HG02763 (cell line): ENCODE data around the gene UBAP1L.
"Not testable (repeated sequence)": the region's sequence is repeated elsewhere in the genome, so short reads cannot be mapped to it uniquely, and the experiment has no call there.

Experiments
- ATAC-seq: cut with Tn5 transposase; IDR thresholded peaks from one replicate; pipeline ENCODE4 v1.9.1; 2021; ENCODE audit warnings: mild to moderate bottlenecking, moderate library complexity; ENCODE audit not compliant: unreplicated experiment

The UBAP1L gene

DNA sequence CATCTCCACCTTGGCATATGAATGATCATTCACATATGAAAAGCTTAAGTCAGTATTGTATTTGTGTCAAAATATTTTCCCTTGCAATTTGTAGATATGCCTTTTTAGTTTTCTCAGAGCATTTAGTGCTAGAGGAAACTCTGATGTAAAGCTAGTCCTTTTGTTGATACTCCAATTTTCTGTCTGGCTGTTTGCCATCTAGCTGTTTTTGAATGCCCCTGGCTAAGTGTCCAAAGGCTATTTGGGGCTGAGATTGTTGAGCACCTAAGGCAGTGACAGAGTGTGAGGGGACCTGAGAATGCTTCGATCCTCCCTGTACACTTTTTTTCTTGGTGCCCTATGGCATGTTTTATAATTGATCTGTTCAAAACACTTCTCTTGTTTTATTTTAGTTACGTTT lies 66.8 kb downstream of the UBAP1L start:
- no peak for ATAC-seq

DNA sequence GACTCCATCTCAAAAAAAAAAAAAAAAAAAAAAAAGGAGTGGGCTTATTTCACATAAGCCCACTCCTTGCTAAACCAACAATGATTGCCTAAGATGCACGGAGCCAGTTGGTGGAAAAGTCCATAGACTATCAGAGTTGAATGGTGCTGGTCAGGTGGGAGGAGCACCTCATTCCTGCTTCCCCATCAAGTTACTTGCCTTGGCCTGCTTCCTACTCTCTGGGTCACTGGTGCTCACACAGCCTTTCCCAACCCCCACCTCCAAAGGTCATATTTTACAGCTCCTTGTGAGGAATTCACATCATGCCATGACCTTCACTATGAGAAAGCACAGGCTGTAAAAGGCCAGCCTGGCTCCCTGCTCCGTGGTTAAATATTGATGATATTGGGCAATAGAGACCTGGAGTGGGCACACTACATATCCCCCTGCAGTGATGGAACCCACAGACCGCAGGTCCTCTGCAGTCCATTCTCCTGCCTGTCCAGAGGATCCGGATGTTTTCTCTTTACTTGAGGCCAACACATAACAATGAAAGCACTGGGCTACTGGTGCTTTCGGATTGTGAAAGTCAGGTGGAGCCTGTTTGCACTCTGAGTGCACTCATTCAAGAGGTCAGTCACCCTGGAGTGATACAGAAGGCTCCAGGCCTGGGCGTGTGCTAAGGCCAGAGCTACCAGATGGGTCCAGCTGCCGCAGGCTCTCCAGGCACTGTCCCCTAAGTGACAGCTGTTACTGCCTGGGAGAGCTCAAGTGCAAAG lies 70.1 kb downstream of the UBAP1L start, which contains the start of gene SLC51B:
SLC51B (plus strand) TSS at position 664 of the 758 bp plus-strand sequence. CDS start 4,618 bp downstream, outside the sequence.
- ATAC-seq: no peak

DNA sequence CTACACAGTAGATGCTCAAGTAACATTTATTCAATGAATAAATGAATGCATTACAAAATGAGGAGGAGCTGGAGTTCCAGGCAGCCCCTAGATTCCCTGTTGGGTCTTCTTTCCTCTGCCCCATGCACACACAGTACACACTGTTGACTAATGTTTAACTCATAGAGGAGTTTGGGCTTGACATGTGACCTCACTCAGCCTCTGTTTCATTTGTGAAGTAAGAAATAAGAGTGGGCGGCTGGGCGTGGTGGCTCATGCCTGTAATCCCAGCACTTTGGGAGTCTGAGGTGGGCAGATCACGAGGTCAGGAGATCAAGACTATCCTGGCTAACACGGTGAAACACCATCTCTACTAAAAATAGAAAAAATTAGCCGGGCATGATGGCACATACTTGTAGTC lies 70.8 kb downstream of the UBAP1L start:
- ATAC-seq: not testable (repeated sequence)

DNA sequence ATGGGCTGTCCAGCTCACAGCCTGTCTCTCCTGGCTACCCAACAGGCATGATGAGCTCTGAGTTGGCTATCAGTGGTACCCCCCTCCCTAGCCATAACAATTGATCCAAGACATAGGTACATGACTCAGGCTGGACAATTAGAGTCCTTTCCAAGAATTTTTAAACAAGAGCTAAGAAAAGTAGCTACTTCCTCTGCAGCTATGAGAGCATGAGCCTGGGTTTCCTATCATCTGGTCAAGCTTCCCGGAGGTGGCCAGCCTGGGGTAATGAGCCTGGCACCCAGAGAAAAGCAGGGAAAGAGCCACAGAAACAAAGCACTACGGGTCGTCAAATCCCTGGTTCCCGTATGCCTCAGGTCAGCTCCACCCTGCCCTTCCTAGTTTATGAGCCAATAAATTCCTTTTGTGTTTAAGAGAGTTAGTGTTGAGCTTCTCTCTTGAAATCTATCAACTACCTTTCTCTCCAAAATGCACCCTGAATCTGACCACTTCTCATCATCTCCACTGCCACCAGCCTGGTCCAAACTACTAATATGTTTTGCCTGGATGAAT lies 72.1 kb downstream of the UBAP1L start:
- no peak for ATAC-seq
